Effector CD8-positive, alpha-beta T cell (primary cell): ENCODE results near the gene RALGAPA1.
A peak's percentile ranks its signal among the peaks of the same experiment; 100 is the strongest.
"Not testable (repeated sequence)": the region's sequence is repeated elsewhere in the genome, so short reads cannot be mapped to it uniquely, and the experiment has no call there.

Experiments used
- DNase-seq: peaks from one replicate; lab custom pipeline; 2025; lab: John Stamatoyannopoulos, UW

Gene RALGAPA1

DNA sequence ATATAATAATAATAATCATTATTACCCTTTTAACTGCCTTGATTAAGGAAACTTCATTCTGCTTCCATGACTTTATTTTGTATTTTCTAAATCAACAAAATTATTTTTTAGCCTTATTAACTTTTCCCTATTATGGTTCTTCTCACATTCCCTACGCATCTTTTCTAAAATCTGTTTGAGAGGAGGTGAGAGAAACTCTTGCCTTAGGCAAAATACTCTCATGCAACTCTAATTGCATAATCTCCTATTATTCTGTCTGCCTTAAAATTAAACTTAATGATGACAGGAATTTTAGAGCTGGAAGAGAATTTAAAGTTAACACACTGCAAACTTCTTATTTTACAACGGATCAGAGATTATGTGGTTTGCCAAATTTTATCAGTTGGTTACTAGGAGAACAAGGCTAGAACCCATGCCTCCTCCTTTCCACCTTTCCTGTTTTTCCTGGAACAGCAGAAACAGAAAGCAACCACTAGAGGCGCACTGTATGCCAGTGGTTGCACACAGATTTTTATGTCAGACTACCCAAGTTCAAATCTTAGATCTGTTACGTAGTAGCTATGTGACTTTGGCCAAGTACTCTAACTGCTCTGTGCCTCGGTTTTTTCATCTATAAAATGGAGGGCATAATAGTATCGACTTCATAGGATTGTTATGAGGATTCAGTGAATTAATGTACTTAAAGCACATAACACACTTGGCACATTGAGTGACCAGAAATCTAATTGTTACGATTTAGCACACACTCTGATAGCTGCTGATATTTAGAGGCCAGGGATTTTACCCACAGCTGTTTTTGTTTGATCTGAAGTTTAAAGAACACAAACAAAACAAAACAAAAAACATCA, 12.7 kb upstream of the RALGAPA1 start:
- no peak for DNase-seq

DNA sequence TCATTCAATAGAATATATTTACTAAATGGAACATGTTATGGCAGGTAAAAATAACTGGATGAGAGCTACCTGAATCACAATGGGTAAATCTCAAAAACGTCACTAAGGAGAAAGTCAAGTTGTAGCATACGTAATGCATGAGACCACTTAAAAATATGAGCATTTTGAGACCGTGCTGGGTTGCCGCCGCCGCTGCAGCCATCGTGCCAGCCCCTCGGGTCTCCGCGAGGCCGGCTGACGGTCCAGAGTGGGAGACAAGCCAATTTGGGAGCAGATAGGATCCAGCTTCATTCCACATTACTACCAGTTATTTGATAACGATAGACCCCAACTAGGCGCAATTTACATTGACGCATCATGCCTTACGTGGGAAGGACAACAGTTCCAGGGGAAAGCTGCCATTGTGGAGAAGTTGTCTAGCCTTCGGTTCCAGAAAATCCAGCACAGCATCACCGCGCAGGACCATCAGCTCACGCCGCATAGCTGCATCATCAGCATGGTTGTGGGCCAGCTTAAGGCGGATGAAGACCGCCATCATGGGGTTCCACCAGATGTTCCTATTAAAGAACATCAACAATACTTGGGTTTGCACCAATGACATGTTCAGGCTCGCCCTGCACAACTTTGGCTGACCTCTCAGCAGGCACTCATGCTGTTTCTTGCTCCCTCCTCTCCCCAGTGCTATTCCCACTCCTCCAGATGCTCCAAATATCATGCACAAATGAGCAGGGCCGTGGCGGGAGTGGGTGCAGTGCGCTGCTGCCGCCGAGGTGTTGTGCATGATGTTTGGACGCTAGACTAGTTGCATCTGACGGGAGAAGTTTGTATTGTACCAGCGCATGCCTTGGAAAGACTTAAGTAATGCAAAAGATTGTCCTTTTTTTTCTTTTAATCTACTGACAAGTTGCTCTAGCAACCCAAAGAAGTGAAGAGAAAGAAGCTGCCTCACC, 10.8 kb upstream of the RALGAPA1 start:
- no peak for DNase-seq

DNA sequence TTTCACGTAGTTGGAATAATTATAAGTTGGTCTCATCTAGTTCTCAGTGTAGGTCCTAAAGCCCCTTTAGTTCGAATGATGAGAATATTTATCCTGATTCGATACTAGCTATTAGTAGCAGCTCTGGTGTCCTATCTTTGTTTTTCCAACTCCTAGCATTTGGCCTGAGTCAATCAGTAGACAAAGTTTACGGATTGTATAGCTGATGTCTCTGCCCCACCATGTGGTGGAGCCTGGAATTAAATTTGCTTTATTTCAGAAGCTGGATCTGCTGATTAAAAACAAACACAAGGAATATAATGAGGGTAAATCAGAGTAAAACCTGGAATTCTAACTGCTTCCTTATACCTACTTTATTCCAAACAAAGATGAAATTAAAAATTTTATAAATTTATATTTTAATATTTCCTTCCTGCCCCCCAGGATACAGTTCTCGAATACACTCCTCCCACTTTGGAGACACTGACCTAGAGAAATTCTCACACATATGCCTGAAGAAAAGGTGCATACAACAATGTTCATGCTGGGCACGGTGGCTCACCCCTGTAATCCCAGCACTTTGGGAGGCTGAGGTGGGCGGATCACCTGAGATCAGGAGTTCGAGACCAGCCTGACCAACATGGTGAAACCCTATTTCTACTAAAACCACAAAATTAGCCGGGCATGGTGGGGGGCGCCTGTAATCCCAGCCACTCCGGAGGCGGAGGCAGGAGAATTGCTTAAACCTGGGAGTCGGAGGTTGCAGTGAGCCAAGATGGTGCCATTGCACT, 9.4 kb upstream of the RALGAPA1 start:
- DNase-seq = no peak

DNA sequence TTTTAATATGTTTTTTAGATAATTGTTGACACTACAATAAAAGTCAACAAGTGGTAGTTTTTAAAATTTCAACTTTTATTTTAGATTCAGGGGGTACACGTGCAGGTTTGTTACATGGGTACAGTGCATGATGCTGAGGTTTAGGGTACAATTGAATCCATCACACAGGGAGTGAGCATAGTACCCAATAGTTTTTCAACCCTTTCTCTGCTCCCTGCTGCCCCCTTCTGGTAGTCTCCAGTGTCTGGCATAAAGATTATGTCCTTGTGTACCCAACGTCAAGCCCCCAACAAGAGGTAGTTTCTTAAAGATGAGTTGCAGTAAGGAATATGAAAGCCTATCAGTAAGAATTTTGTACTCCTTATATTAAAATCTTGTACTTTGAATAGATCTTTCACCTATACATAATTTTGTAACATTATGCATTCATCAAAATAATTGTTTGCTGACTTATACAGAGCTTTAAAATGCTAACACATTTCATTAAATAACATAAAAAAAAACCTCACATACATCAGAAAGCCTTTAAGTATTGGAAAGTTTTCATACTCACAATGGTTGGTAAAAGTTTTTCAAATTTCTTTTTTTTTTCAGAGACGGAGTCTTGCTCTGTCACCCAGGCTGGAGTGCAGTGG, 5.4 kb upstream of the RALGAPA1 start:
- peak; percentile 71 for DNase-seq

DNA sequence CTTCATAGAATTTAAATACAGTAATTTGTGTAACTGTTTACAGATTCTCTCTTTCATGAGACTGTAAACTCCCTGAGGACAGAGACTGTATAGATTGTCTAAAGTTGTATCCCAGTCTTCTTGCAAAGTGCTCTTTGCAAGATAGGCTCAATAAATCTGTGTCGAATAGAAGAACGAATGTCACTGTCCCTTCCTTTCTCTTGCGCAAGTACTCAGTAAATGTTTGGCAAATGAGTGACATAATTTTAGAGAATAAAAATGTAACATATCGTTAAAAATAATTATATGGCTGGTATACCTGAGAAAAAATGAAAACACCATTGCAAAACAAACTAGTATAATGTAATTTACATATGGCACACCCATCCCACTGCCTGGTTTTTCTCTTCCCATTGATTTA, 1.9 kb upstream of the RALGAPA1 start:
- DNase-seq = no peak

DNA sequence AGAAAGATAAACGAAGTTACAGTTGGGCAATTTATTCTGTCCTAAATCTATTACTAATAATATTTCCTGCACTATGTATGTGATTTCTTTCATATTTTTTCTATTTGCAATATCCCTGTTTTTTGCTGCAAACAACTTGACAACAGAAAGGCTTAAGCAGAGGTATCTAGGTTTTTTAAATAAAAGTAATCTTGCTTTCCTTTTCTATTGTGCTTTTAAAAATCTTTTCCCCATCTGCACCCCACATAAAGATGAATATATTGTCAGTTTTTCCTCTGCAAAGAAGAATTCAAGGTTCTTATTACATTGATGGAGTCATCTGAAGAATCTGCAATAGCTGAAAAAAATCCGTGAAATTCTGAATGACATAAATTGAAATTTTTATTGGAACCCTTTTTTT, 502 bp upstream of the RALGAPA1 start:
- DNase-seq = no peak

DNA sequence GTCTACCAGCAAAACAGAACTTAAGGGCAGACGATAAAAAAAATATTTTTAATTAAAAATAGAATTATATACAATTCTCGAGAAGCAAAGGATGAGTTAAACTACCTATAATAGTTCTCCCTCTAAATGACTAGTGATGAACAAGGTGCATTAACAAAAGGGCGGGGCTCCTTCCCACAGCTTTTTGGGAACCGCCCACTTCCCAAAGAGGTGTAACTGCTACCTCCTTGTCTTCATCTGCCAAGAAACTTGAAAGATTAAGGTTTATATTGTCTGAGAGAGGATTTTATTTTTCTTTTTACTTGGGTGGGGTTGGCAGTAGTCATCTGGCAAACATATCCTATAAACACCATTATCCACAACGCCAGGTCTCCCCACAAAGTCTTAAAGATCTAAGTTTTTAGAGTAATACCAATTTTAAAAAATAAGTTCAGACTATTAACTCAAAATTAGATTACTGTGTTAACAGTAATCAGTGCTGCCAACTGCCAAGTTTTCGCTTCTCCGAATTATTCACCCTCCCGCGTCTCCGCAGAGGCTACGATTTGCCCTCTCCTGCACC, 938 bp downstream of the RALGAPA1 start:
- DNase-seq = peak; percentile 10

DNA sequence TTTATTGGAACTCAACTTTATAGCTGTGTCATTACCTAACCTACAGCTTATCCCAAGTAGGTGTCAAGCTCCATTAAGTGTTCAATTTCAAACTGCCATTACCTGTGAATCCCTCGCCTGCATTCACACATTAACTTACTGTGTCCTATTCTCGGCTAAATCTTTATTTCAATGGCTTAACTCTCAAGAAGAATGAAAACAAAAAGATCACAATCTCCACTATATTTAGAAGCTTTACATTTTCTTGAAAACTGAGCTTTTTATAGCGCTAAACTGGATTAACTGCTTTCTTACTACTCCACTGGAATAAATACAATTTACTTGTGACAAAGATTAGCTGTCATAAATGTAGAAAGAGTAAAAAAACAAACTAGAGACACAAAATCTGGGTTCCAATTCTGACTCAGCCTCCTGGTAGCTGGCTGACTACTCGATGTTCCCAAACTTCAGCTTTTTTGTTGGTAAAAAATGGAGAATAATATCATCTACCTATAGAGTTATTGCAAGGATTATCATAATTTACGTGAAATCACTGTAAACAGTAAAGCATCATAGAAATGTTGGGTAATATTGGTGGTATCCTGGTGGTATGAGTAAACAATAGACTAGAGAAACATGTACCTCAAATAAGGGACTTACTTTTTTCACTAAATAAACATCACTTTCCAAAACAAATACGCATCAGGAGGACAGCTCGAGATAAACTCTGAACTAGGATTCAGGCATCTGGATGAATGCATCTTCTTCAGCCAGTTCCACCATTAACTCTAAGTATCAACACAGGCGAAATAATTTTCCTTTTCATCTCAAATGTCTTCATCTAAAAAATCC, 1.7 kb downstream of the RALGAPA1 start:
- no peak for DNase-seq

DNA sequence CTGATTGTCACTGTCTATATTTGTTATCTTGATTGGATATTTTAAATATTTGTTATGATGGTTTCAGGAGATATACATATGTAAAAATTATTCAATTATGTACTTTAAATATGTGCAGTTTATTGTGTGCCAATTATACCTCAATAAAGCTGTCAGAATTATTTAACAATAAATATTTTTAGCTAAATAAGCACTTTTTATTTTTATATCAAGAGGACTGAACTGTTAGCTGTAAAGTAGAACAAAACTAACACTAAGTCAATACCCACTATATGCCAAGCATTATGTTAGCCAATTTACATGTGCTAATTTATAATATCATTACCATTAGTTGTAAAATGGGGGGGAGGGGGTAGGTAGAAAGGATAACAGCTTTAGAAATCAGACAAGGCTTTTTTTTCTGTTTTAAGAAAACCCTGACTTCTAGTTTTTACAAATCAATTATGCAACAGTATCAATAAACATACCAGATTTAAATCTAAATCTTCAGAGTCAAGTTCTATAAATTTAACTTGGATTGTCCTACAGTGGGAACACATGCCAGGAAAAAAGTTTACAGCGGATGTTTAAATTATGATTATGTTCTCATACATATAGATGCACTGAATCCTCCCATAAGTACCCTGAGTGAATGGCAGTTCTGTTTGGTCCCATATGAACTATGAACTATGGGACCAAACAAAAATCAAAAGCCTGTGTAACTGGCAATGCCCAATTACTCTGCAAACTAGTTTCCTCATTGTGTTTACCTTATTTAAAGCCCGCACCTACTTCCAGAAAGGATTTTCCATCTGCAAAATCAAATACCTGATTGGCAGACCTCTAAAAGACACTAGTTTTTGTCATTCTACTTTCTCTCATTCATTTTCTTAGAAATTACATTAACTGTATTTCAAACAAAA, 2.8 kb downstream of the RALGAPA1 start:
- DNase-seq = no peak

DNA sequence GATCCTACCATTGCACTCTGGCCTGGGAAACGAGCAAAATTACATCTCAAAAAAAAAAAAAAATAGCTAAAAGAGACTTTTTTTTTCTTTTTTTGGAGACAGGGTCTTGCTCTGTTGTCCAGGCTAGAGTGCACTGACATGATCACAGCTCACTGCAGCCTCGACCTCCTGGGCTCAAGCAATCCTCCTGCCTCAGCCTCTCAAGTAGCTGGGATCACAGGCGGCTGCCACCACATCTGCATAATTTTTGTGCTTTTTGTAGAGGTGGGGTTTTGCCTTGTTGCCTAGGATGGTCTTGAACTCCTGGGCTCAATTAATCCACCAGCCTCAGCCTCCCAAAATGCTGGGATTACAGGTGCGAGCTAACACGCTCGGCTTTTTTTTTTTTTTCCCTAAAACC, 11.3 kb downstream of the RALGAPA1 start:
- no peak for DNase-seq

DNA sequence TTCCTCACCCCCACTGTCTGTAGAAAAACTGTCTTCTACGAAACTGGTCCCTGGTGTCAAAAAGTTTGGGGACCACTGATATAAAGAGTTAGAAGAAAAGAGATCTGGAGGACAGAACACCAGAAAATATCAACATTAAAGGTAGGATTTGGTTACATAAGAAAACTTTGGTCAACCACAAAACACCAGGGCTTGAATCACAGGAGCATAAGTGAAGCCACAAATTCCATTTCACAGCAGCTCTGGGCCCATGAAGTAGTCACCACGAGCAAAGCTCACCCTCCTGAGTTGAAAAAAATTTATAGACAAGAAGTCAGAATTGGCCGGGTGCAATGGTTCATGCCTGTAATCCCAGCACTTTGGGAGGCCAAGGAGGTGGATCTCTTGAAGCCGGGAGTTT, 19.4 kb downstream of the RALGAPA1 start:
- no peak for DNase-seq

DNA sequence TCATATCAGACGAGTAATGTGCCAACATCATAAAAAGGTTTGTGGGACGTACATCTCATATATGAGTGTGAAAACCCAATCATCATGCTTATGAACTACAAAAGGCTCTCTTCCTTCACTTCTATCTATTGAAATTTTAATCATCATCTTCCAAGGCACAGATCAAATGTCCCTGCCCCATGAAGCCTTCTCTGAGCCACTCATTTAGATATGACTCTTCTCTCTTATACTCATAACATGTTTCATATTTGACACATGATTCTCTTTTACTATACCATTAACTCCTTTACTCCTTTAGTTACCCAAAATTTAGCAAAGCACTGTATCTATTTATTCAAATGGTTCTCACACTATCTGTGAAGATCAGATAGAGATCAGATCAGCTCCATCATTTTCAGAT, 22.2 kb downstream of the RALGAPA1 start:
- no peak for DNase-seq

DNA sequence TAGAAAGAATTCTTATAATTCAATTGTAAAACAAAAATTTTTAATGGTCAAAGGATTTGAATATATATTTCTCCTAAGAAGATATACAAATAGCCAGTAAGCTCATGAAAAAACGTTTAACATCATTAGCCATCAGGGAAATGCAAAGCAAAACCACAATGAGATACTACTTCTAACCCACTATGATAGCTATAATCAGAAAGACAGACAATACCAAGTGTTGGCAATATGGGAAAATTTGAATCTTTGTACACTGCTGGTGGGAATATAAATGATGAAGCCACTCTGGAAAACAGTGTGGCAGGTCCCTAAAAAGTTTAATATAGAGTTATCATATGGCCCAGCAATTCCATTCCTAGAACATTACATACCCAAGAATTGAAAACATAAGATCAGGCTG, 25.4 kb downstream of the RALGAPA1 start:
- DNase-seq = no peak

DNA sequence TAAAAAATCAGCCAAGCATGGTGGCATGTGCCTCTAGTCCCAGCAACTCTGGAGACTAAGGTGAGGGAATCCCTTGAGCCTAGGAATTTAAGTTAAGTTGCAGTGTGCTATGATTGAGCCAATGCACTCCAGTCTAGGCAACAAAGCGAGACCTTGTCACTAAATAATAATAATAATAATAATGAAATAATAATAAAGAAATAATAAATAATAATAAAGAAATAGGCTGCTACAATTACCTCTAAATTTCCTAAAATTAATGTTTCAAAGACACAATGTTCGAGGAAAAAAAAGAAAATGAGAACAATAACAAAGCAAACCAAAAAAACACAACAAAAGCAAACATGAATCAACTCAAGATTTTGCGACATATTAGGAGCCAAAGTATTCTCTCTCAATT, 29.7 kb downstream of the RALGAPA1 start:
- no peak for DNase-seq

DNA sequence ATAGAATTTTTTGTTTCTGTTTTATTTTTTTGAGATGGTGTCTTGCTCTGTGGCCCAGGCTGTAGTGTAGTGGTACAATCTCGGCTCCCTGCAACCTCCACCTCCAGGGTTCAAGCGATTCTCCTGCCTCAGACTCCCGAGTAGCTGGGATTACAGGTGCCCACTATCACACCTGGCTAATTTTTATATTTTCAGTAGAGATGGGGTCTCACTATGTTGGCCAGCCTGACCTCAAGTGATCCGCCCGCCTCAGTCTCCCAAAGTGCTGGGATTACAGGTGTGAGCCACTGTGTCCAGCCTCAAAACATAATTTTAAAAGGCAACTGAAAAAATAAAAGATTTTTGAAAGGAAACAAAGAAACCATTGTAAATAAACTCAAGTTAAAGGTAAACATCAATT, 31.5 kb downstream of the RALGAPA1 start:
- not testable (repeated sequence) for DNase-seq

DNA sequence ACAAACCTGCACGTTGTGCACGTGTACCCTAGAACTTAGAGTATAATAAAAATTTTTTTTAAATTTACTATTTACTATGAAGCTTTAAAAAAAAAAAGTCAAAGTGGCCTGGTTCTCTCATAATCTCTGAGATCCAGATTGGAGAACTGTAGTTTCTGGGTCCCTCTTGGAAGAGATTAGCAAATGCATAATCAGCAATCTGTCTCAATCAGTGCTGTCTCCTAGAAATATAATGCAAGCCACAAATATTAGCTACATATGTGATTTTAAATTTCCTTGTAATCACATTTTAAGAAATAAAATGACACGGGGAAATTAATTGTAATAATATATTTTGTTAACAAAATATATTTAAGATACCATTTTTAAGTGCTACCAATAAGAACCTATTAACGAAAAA, 32.3 kb downstream of the RALGAPA1 start:
- no peak for DNase-seq

DNA sequence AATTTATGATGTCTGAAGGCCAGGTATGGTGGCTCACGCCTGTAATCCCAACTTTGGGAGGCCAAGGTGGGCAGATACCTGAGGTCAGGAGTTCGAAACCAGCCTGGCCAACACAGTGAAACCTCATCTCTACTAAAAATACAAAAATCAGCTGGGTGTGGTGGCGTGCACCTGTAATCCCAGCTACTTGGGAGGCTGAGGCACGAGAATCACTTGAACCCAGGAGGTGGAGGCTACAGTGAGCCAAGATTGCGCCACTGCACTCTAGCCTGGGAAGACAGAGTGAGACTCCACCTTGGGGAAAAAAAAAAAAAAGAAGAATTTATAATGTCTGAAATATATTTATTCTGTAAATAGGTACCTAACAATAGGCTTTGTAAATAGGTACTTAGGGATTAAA, 33.0 kb downstream of the RALGAPA1 start:
- DNase-seq = not testable (repeated sequence)

DNA sequence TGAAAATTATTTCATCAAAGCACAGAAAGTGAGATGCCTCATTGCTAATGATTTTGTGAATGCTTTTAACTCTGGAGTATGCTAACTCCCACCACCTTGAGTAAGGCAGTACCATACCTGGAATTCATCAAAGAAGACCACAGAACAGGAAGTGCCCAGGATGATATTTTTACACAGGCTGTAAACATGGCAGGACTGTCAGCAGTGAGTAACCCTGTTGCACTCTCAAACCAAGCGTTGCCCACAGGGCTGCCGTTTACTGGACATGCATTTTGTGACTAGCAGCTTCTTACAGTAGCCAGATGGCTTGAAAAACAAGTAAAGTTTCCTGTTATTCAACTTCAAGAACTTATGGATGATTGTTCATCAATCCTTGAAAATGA, 42.4 kb downstream of the RALGAPA1 start:
- no peak for DNase-seq

DNA sequence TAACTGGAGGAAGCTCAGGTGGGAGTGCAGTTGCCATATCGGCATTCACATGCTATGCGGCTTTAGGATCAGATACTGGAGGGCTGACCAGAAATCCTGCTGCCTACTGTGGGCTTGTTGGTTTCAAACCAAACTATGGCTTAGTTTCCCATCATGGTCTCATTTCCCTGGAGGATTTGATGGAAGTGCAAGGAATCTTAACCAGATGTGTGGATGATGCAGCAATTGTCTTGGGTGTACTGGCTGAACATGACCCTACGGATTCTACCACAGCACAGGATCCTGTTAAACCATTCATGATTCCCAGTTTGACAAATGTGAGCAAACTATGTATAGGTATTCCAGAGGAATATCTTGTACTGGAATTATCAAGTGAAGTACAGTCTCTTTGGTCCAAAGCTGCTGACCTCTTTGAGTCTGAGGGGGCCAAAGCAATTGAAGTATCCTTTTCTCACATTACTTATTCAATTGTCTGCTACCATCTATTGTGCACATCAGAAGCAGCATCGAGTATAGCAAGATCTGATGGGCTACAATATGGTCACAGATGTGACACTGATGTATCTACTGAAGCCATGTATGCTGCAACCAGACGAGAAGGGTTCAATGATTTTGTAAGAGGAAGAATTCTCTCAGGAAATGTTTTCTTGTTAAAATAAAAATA, 42.9 kb downstream of the RALGAPA1 start:
- DNase-seq = no peak
